Umbilical cord (tissue), 2 donors: ENCODE data around the gene SOS1. TPM values are rescaled to one million over a fixed set of nuclear protein-coding genes. Genes with fewer than 3 reads are reported as not detected.
"Not testable (repeated sequence)": the region's sequence is repeated elsewhere in the genome, so short reads cannot be mapped to it uniquely, and the experiment has no call there.

Source experiments
- DNase-seq: peaks from one replicate; pipeline ENCODE4 v3.0.0-alpha.2; 2015; ENCODE audit warnings: low spot score
- total RNA-seq: library from RNA; depleted of rRNA; stranded (reverse); fragments of >200 nt; gene quantifications from one replicate; pipeline ENCODE4 v1.2.3, GENCODE V29; 2014; ENCODE audit warnings: low replicate concordance; ENCODE audit not compliant: insufficient read depth

Gene SOS1
- total RNA-seq, 1 donor from 2014 or later: 27.9 TPM

DNA sequence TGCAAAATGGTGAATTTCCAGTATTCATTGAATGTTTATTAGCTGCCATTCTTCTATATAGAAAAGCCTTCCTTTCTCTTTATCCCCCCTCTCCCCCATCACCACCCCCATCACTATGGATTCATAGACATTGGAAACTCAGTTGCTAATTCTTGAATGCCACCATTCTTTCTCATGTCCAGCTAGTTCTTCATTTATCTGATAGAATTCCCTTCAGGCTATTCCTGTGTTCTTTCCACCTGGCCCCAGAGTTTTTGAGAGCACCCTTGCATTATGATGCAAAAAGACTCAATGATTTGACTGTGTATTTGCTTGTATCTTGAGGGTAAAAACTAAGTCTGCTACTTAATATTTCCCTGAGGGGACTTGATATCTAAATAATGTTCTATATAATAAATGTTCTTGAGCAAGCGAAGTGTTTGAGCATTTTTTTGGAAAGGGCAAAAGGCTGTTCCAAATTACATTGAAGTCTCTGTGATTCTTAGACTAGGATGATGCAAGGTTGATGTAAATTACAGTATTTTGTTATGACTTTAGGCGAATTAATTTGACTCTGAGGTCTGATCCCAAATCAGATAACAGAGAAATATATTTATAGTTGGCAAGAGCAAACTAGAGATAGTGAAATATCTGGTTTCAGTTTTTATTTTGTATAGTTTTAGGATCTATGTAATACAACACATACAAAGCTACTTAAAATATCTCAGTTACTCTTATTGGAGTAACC, 18.8 kb upstream of the SOS1 start:
- no peak for DNase-seq

DNA sequence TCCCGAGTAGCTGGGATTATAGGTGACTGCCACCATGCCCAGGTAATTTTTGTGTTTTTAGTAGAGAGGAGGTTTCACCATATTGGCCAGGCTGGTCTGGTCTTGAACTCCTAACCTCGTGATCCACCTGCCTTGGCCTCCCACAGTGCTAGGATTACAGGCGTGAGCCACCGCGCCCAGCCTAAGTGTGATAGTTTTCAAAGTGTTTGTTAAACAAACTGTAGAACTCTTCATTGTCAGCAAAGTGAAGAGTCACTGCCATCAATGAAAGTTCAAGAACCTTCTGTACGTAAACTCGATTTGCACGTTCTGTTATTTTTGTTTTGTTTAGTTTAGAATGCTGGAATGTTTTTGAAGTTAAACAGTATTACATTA, 18.0 kb upstream of the SOS1 start:
- DNase-seq: no peak

DNA sequence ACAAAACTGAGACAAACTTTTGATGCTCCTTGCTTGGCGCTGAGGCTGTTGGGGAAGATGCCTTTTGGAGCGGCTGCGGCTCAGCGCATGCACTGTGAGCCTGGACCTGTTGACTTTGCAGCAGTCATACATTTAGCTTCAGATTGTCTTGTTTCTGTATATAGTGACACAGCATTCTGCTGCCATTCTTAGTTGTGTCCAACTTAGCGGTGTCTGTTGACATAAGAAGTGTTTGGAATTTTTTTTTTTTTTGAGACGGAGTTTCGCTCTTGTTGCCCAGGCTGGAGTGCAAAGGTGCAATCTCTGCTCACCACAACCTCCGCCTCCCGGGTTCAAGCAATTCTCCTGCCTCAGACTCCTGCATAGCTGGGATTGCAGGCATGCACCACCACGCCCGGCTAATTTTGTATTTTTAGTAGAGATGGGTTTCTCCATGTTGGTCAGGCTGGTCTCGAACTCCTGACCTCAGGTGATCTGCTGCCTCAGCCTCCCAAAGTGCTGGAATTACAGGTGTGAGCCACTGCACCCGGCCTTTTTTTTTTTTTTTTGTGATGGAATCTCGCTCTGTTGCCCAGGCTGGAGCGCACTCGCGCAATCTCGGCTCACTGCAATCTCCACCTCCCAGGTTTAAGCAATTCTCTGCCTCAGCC, 17.5 kb upstream of the SOS1 start:
- not testable (repeated sequence) for DNase-seq

DNA sequence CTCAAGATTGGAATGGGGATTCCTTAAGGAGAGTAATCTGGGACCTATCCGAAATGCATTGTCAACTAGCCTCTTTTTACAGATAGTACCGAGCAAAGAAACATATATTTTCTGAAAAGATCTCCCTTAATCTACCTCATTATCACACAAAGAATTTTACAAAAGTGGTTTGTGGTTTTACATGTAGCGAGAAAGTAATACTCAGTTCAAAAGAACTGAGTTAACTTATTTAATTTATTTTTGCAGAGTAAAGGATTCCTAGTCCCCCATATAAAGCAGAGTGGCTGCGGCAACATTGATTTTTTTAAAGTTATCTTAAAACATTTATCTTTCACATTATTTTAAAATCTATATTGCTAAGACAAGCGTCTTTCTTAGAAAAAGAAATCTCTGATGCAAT, 15.9 kb upstream of the SOS1 start:
- no peak for DNase-seq

DNA sequence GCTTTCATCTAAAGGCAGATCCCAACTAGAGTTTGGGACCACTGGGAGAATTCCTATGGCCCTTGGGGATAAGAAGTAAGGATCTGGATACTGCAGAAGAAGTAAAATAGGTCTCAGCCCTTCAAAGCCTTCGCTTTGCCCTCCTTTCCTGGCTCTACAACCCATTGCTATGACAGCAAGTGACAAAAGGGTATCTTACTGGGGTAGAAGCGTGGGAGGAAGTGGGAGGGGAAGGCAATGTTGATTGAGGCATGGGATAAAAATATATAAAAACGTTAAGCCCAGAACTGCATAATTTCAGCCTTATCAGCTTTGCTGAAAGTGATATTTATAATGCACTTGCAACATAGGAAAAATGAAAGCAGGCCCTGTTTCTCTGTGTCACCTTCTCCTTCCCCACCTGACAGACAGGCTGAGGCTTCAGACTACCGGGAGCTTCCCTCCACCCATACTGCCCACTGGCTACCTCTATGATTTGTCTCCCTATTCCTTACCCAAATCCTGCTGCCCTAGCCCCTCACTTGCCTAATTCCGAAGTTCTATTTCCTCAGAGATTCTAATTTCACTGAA, 14.9 kb upstream of the SOS1 start:
- no peak for DNase-seq

DNA sequence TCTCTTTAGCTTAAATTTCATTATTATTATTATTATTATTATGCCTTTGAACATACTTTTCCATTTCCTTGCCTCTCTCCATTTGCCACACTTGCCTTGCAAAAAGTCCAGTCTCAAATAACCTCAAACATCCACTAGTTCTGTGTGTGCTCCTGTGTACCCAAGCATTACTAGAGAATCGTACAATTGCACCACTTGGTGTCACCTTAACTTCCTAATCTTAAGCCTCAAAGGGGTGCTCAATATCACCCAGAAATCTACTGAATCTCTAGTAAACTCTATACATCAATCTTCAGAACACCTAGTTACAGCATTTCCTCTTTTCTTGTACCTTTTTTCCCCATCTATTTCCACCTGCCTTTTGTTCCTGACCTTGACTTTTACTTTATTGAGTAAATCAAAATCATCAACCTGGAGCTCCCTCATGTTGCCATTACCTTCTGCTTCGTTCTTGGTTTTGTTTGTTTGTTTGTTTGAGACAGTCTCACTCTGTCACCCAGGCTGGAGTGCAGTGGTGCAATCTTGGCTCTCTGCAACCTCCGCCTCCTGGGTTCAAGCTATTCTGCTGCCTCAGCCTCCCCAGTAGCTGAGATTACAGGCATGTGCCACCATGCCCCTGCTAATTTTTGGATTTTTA, 12.5 kb upstream of the SOS1 start:
- DNase-seq: no peak

DNA sequence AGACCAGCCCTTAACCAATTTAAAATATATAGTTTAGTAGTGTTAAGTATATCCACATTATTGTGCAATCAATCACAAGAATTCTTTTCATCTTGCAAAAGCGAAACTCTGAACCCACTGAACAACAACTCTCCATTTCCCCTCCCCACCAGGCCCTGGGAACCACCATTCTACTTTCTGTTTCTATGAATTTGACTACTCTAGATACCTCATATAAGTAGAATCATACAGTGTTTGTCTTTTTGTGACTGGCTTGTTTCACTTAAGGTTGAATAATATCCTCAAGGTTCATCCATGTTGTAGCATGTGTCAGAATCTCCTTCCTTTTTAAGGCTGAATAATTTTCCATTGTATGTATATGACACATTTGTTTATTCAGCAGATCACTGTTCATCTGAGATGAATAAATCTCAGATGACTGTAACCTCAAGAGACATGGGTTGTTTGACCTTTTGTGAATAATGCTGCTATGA, 8.1 kb upstream of the SOS1 start:
- no peak for DNase-seq

DNA sequence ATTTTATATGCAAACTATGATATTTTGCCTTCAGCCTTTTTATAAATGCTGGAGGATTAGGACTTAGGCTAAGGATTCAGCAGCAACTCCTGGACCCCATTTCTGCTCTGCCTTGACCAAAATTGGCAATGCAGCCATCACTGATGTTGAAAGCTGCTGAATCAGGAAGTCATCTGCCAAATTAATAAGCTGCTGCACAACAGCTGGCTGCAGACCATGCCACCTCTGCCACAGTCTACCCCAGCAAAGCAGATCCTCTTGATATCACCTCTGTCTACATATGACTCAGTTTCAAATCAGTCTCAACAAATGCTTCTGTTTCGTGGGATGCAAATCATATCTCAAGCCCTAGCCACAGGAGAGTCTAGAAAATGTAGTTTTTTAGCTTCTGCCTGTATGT, 7.1 kb upstream of the SOS1 start:
- peak; percentile 58 for DNase-seq

DNA sequence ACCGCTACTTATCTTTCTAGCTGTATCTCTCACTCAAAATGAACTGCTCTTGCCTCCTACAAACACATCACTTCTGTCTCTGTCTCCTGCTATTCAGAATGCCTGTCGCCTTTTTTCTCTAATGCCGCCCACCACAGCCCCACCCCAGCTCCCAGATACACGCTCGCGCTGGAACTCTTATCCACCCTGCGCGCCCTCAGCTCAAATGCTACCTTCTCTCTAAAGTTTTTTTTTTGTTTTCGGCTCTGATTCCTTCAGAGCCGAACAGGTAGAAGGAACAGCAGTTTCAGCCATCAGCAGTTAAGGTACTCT, 3.9 kb upstream of the SOS1 start:
- DNase-seq: no peak

DNA sequence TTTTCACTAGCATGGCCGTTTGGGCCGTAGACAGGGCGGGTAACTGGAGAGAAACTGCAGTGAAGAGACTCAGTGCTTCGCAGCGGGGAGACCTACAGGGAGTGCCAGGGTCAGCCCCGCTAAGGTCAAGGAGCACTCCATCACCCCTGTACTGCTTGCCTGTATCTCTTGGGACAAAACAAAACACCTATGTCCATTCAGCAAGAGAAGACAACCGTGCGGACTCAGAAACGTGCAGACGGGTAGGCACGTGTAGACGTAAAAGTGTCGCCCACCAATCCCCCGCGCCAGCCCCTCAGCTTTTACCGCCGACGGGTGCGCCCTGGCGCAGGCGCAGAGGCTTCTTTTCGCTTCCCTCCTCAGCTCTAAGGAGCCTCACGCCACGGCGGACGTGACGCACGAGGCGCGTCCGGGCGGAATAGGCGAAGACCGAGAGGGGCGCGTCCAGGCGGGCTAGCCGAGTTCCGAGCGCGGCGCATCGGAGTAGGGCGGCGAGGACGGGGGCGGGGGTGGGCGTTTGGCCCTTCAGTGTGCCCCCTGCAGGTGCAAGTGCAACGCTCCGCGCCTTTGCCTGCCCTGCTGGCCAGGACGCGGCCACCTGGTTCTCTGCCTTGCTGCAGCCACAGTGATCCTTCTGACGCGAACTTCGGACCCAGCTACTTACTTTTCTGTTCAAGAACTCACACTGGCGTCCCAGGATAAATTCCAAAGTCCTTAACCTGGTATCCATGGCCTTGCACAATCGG, 3.3 kb upstream of the SOS1 start:
- DNase-seq: peak; percentile 98

DNA sequence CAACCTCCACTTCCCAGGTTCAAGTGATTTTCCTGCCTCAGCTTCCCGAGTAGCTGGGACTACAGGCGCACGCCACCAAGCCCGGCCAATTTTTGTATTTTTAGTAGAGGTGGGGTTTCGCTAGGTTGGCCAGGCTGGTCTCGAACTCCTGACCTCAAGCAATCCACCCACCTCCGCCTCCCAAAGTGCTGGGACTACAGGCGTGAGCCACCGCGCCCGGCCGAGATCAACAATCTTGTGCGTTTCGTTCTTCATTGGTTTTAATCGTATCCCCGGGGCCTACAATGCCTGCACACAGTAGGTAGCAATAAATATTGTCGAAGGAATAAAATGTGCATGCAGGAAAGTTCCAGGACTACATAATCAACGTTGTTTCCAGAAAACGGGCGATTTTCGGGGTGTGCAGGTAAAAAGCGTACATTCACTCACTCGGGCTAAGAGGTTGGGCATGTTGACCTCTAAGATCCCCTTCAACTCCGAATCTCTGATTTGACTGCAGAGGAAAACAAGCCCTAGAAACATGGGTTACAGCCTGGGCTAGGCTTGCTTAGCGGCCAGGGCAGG, 2.7 kb upstream of the SOS1 start:
- no peak for DNase-seq

DNA sequence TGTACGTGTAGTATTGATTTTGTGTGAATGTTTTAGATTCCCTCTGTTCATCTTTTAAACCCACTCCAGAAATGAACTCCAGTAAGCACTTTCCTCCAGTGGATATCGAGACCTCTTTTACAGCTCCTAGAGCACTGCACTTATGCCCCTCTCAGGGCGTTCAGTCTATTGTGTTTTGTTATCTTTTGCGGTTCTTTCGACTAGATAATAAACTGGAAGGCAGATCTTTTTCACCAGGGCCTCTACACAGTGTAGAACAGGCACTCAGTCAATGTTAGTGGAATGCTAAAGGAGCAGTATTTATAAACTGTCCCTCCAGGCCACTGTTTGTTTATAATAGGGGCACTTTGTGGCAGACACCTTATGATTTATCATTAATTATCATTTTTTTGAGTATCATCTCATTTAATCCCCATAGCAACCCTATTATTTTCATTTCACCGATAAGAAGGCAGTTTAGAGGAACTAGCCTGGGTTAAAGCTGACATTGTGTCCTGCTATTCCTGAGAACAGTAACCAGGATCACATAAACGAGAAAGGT, 742 bp upstream of the SOS1 start:
- no peak for DNase-seq

DNA sequence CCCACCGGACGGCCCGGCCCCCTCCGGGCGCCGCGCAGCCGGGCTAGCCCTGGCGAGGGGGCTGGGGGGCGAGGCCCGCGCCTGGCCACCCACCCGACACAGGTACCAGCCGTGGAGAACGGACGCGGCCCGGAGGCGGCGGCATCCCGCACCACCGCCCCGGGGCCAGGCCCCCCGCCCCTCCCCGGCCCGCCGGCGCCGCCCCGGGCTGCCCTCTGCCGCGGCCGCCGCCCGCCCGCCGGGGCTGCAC, 405 bp downstream of the SOS1 start:
- DNase-seq: no peak

DNA sequence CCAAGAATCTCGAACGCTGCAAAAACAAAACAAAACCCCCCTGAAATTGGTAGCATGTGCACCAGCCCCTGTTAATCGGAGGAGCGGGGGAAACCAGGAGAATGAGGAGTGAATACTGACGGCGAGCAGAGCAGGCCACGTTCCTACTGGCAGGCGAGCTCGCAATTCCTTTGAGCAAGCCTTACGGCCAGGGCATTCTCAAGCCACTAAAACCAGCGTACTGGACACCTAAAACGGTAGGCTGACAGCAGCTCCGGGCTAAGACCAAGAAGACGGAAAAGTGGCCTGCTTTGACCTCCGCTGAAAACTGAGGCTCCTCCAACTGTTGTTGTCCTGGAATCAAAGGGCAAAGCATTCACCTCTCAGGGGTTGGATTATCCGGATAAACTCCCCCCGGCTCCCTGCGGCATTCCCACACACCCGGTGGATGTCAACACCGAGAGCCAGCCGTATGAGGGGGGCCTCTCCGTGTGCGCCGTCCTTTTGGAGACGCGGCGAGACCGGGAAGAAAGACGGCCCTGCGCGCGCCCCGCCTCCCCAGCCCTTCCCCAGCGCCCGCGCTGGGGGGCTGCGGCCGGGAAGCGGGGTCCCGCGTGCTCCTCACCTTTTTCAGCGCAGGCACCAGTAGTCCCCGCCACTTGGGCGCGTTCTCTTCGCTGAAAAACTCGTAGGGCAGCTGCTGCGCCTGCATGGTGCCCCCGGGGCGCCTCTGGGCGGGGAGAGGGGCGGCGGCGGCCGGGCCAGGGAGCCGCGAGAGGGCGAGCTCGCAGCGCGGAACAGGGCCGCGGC, 925 bp downstream of the SOS1 start:
- DNase-seq: peak; percentile 78

DNA sequence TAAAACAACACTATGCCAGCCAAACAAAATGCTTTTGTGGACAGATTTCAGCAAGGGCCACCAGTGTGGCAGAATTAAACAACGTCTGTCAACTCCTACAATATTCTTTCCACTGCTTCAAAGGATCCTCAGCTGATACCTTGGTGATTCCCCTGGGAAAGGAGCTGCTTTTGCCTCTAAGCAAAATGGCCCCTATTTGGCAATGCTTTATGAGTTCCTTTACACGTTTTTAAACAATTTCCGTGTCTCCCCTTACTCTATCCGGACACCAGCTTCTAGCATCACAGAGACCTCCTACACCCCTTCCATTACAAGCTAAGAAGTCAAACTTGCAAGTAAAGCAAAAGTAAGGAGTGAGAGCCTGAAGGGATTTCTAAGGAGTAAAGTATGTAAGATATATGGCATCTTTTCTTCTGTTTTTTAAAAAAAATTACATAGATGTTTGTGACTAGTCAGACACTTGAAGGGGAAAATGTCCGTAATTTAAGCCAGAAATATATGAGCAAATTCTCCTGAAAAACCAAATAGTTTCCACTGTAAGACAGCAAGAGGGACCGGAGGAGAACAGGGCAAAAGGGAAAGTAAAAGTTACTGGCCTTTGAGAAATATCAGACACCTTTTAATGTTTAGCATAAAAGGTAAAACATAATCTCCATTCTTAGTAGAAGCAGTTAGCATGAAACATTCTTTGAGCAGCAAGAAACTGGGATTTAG, 1.9 kb downstream of the SOS1 start:
- DNase-seq: peak; percentile 18

DNA sequence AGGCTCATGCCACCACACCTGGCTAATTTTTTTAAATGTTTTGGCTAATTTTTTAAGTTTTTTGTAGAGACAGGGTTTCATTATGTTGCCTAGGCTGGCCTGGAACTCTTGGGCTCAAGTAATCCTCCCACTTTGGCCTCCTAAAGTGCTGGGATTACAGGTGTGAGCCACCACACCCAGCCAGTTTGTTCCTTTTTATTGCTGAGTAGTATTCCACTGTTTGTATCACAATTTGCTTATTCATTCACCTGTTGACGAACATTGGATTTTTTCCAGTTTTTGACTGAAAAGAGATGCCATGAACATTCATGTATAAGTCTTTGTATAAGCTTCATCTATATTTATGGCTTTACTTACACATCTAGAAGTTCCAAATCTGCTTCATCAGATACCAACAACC, 5.3 kb downstream of the SOS1 start:
- no peak for DNase-seq

DNA sequence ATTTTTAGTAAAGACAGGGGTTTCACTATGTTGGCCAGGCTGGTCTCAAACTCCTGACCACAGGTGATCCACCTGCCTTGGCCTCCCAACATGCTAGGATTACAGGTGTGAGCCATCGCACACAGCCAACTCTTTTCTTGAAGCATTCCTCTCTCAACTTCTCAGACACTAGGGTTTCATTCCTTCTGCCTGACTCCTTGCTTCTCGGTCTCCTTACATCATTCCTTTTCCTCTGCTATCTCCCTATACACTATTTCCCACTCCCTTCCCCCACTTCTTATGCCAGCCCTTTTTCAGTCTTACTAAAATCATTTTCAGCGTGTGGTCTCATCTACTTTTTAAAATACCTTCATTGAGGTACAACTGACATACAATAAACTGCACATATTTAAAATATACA, 6.1 kb downstream of the SOS1 start:
- no peak for DNase-seq

DNA sequence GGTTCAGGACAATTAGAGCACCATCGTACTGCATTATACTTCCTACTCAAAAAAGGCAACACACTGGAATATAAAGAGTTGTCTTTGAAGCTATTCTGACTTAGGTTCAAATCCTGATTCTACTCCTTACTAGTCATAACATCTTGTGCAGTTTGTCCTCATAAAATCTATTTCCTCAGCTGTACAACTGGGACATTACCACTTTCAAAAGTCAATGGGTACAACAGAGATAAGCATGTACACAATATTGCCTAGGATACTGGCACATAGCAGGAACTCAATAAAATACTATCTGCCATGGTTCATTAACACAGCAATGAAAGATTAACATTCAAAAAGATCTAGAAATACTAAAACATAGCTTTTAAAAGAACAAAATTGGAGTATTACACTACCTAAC, 11.3 kb downstream of the SOS1 start:
- no peak for DNase-seq

DNA sequence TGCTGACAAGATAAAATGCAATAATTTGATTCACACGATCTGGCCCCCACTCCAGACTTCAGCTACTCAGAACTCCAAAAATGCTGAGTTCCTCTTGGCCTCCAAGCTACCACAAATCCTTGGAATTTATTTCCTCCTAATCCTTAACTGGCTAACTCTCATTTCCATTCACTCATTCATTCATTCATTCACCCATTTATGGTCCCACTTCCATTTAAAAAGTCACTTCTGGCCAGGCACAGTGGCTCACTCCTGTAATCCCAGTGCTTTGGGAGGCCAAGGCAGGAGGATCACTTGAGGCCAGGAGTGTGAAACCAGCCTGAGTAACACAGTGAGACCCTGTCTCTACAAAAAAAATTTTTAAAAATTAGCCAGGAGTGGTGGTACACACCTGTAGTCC, 12.5 kb downstream of the SOS1 start:
- DNase-seq: no peak

DNA sequence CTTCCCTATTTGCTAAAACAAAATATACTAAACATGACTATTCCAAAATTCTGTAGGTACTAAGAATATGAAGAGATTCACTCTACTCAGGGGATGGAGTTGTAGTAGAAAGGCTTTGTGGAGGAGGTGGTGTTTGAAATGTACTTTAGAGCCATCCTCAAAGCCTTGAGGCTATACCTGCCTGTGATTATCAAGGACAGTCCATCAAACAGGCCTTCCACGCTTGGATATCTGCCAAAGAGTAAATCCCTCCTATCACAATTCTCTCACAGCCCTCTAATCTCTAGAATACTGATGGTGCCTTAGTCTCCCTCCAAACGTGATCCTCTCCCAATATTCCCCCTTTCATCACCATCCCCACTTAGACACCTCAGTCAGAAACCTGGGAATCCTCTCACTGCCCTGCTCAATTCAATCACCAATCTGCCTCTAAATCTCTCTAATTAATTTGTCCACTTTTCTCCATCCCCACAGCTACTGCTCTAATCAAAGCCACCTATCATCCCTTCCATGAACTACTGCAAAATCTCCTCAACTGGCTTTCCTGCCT, 13.1 kb downstream of the SOS1 start:
- DNase-seq: peak; percentile 11
